Lung (tissue), 12 donors: ENCODE data around the gene C3. TPM values are rescaled to one million over a fixed set of nuclear protein-coding genes. Genes with fewer than 3 reads are reported as not detected.
"Not testable (repeated sequence)": the region's sequence is repeated elsewhere in the genome, so short reads cannot be mapped to it uniquely, and the experiment has no call there.

Experiments
- ATAC-seq: fragments of 200-7000 bp; cut with Tn5 transposase; one replicate; pipeline ENCODE4 v1.9.1; 2020; ENCODE audit warnings: moderate number of reproducible peaks; ENCODE audit not compliant: insufficient read depth, low FRiP score
- DNase-seq, 3 donors: peaks; one replicate each; pipeline ENCODE4 v3.0.0-alpha.2; 2013 to 2017
- H3K27ac ChIP-seq, 2 donors: one replicate each; pipeline ENCODE4 v1.5.1; 2013; ENCODE audit warnings: mild to moderate bottlenecking in 2 of 2, moderate library complexity in 2 of 2, control low read depth in 1 of 2, inconsistent platforms in 1 of 2, low read depth in 1 of 2, low read length in 1 of 2
- H3K27me3 ChIP-seq, 3 donors: one replicate each; pipeline ENCODE4 v1.5.1; 2013; ENCODE audit warnings: low read length in 2 of 3; ENCODE audit not compliant: control insufficient read depth in 3 of 3, insufficient read depth in 3 of 3
- H3K36me3 ChIP-seq, 4 donors: one replicate each; pipeline ENCODE4 v1.5.1; 2013; ENCODE audit warnings: low read length in 4 of 4, mild to moderate bottlenecking in 1 of 4, moderate library complexity in 1 of 4; ENCODE audit not compliant: control insufficient read depth in 4 of 4, insufficient read depth in 4 of 4
- H3K4me1 ChIP-seq, 5 donors: one replicate each; pipeline ENCODE4 v1.5.1; 2013; ENCODE audit warnings: low read length in 5 of 5, mild to moderate bottlenecking in 2 of 5, moderate library complexity in 1 of 5; ENCODE audit not compliant: control insufficient read depth in 5 of 5, insufficient read depth in 5 of 5
- H3K4me3 ChIP-seq: one replicate; pipeline ENCODE4 v1.5.1; 2013; ENCODE audit warnings: mild to moderate bottlenecking, control low read depth, moderate library complexity
- H3K9ac ChIP-seq, 2 donors: one replicate each; pipeline ENCODE4 v1.5.1; 2013; ENCODE audit warnings: low read length in 2 of 2, control low read depth in 1 of 2; ENCODE audit not compliant: insufficient read depth in 1 of 2
- H3K9me3 ChIP-seq, 4 donors: one replicate each; pipeline ENCODE4 v1.5.1; 2013; ENCODE audit warnings: low read length in 3 of 4, mild to moderate bottlenecking in 1 of 4, moderate library complexity in 1 of 4; ENCODE audit not compliant: control insufficient read depth in 4 of 4, insufficient read depth in 3 of 4
- WGBS, 2 donors: extraction: QIAGEN DNeasy Blood & Tissue Kit; methylation state at CpG; one replicate each; pipeline ENCODE4 v1.1.7; 2013; 5-methylcytosine and 5-hydroxymethylcytosine counted together
- polyA plus RNA-seq, 2 donors: library from polyadenylated mRNA; stranded (reverse); fragments of 200-250 nt; gene quantifications; one replicate each; pipeline ENCODE4 v1.2.1, GENCODE V29; 2013
- total RNA-seq, 2 donors: library from RNA; depleted of rRNA in 1 of 2; stranded (reverse); fragments of >200 nt in 1 of 2; gene quantifications; one replicate each; pipeline ENCODE4 v1.2.1, GENCODE V29; 2014 to 2021
- TF ChIP-seq, protein P1 (sequence below): IDR thresholded peaks from 2 replicates; pipeline ENCODE4 v1.5.1; 2012; ENCODE audit warnings: mild to moderate bottlenecking; ENCODE audit errors: control extremely low read depth, extremely low read depth
- donor health status: control.
- donor health status: control.
- donor health status: Bipolar disorder and iron deficiency.
- donor health status: healthy.
- donor health status: DM: yes; HTN: yes; CAD: no.

The C3 gene
- total and polyA plus RNA-seq, 4 donors = 613 to 1,612 (median 1,252) TPM

DNA sequence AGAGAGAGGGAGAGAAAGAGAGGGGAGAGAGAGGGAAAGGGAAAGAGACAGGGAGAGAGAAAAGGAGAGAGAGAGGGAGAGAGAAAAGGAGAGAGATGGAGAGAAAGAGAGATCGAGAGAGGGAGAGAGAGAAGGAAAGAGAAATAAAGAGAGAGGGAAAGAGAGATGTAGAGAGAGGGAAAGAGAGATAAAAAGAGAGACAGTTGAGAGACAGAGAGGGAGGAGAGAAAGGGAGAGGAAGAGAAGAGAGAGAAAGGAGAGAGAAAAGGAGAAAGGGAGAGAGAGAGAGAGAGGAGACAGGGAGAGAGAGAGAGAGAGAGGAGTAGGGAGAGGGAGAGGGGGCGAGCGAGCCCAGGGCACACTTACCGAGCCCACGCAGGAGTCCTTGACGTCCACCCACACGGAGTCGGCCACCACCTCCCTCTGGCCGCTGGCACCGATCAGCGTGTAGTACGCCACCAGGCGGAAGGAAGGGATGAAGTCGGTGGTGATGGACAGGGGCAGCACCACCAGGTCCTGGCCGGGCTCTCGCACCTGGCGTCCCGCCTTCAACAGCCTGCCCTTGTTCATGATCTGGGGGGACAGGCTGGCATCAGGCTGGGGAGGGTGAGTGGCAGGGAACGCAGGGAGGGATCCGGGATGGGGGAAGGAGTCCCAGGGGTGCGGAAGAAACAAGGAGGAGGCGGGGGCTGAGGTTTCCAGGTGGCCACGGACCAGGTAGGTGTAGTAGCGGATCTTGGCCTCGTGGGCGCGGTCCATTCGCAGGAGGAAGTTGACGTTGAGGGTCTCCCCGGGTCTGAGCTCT, 10.0 kb downstream of the C3 start:
- Histone ChIP-seq H3K9ac (no peak overlapping the region), H3K9me3 (no peaks in the 10 kb centered on the region), H3K4me1 (no peaks in the 10 kb centered on the region), H3K27me3 (peaks cover 0 to 29% (median 16%) of the 10 kb centered on the region in 3 donors), H3K27ac (no peak overlapping the region), H3K36me3 (peaks cover 0 to 8% (median 0%) of the 10 kb centered on the region in 4 donors), H3K4me3 (no peak overlapping the region)
- DNase-seq (no peak), ATAC-seq (no peak)
- 27 to 52% methylated on average over 30 of the region's 30 CpGs for WGBS, 2 donors
- TF ChIP-seq, protein P1, sequence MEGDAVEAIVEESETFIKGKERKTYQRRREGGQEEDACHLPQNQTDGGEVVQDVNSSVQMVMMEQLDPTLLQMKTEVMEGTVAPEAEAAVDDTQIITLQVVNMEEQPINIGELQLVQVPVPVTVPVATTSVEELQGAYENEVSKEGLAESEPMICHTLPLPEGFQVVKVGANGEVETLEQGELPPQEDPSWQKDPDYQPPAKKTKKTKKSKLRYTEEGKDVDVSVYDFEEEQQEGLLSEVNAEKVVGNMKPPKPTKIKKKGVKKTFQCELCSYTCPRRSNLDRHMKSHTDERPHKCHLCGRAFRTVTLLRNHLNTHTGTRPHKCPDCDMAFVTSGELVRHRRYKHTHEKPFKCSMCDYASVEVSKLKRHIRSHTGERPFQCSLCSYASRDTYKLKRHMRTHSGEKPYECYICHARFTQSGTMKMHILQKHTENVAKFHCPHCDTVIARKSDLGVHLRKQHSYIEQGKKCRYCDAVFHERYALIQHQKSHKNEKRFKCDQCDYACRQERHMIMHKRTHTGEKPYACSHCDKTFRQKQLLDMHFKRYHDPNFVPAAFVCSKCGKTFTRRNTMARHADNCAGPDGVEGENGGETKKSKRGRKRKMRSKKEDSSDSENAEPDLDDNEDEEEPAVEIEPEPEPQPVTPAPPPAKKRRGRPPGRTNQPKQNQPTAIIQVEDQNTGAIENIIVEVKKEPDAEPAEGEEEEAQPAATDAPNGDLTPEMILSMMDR = no peak

DNA sequence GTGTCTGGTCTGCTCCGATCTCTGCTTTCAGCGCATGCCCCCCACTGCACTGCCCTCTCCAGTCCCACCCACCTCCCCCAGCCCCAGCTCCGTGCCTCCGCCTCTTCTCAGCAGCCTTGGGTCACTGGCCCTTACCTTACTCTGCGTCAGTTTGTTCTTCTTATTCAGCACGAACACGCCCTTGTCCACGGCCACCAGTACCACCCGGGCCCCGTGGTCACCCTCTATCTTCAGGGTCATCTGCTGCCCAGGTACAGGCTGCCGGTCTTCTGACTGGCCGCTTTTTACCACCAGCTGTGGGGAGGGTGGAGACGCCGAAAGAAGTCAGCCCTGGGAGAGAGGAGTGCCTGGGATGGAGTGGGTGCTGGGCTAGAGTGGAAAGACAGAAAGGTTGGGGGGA, 10.9 kb downstream of the C3 start:
- H3K27me3 ChIP-seq = peaks cover 0 to 29% (median 16%) of the 10 kb centered on the region in 3 donors

DNA sequence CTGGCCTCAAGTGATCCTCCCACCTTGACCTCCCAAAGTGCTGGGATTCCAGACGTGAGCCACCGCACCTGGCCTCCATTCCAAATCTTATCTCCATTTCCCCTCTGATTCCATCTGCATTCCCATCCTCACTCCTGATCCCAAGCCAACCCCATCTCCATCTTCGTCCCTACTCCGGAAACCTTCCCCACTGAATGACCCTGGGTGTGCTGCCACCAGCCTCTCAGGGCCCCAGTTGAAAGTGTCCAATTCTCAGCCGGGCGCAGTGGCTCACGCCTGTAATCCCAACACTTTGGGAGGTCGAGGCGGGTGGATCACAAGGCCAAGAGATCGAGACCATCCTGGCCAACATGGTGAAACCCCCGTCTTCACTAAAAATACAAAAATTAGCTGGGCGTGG, 11.5 kb downstream of the C3 start:
- H3K36me3 ChIP-seq, ATAC-seq, H3K4me1 ChIP-seq, H3K9me3 ChIP-seq, DNase-seq, H3K9ac ChIP-seq, H3K4me3 ChIP-seq, H3K27ac ChIP-seq: not testable (repeated sequence)
- WGBS, 2 donors = 88 to 92% methylated on average over 12 of the region's 12 CpGs
- peaks cover 0 to 29% (median 16%) of the 10 kb centered on the region in 3 donors for H3K27me3 ChIP-seq

More for the DNA sequence above, 10.9 kb downstream of the C3 start:
- TF ChIP-seq, protein P1 = no peak
- no peak overlapping the region for H3K4me3 ChIP-seq
- ATAC-seq (no peak), DNase-seq (no peak)
- peaks cover 0 to 8% (median 0%) of the 10 kb centered on the region in 4 donors for H3K36me3 ChIP-seq
- H3K4me1 ChIP-seq = no peaks in the 10 kb centered on the region
- 55 to 62% methylated on average over 14 of the region's 14 CpGs for WGBS, 2 donors
- H3K27ac ChIP-seq = no peak overlapping the region
- no peak overlapping the region for H3K9ac ChIP-seq
- no peaks in the 10 kb centered on the region for H3K9me3 ChIP-seq

DNA sequence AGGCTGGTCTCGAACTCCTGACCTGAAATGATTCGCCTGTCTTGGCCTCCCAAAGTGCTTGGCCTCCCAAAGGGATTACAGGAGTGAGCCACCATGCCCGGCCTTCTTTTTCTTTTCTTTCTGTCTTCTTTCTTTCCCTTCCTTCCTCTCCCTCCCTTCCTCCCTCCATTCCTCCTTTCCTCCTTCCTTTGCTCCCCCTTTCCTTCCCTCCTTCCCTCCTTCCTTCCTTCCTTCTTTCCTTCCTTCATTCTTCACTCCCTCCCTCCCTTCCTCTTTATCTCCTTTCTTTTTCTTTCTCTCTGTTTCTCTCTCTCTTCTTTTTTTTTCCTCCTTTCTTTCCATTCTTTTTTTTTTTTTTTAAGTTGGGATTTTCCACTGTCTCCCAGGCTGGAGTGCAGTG, 12.1 kb downstream of the C3 start:
- no peak for DNase-seq
- peaks cover 0 to 8% (median 0%) of the 10 kb centered on the region in 4 donors for H3K36me3 ChIP-seq
- no peak for ATAC-seq

More for the DNA sequence above, 12.1 kb downstream of the C3 start:
- Histone ChIP-seq H3K9ac (no peak overlapping the region), H3K4me1 (no peaks in the 10 kb centered on the region), H3K27ac (no peak overlapping the region), H3K4me3 (no peak overlapping the region), H3K27me3 (peaks cover 0 to 29% (median 16%) of the 10 kb centered on the region in 3 donors), H3K9me3 (no peaks in the 10 kb centered on the region)
- TF ChIP-seq, protein P1 = no peak
- 81 to 90% methylated on average over 3 of the region's 3 CpGs for WGBS, 2 donors
